Activated CD8-positive, alpha-beta memory T cell treated with anti-CD3 and anti-CD28 coated beads for 36 hours (primary cell): ENCODE results near the gene PDE11A. TPM values are rescaled to one million over a fixed set of nuclear protein-coding genes. Genes with fewer than 3 reads are reported as not detected.

ENCODE experiments used
- CTCF ChIA-PET: fragments of 350-600 bp; sonication (Branson Sonifier 250); formaldehyde crosslinking; loops from one replicate; lab custom pipeline; 2021; ENCODE audit warnings: antibody characterized with exemption; lab: Charles Lee
- POLR2A ChIA-PET: fragments of 350-600 bp; sonication (Branson Sonifier 250); formaldehyde crosslinking; loops from one replicate; lab custom pipeline; 2021; ENCODE audit warnings: antibody characterized with exemption; lab: Charles Lee
- total RNA-seq, 2 experiments: library from RNA; stranded (reverse); gene quantifications; one replicate each; pipeline ENCODE4 v1.2.3, GENCODE V29; 2021

Gene PDE11A
- total RNA-seq, 2 experiments from 2014 or later, result not detected

DNA sequence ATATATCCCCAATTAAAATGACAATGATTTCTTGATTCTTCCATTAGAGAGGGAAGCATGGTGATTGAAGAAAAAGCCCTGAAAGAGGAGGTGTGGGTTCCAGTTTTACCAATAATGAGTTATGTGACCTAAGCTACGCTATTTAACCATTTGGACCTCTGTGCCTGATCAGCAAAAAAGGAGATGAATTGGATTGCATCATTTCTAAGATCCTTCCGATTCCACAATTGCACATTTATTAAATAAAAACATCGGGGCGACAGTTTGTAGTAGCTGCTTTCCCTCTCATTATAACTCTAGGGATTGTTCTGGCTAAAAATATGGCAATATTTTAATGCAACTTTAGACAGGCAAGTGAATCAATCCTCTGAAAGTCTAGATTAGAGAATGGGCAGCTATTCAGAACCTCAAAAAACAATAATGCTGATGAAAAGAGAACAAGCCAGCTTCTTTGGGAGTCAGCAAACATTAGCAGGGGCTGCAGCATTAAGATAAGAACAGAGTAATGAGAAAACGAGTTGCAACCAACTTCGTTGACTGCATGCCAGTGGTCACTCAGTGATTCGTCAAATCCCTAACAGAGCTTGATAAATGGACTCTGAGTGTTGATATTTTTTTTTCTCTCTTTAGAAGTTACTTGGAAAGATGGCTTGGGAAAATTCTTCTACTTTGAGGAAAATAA, 378.8 kb downstream of the PDE11A start:
- CTCF ChIA-PET, result no interaction called here

DNA sequence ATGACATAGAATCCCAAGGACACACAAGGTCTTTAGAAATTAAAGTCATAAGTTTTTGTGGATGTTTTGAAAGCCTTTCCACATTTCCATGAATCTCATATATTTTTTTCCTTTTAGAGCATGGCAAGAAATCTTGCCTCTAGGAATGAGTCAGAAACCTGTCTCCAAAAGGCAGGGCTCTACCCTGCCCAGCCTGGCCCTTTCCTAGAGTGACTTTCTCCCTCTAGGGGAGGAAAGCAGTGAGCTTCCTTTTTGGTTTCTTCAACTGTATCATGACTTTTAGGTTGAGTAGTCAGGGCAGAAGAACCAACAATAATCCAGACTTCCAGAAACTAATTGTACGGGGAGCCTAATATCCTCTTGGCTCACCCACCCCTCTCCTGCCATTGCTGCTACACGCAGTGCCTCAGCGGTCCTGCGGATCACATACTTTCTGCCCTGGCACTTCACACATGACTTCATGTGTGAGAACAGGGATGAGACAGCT, 379.8 kb downstream of the PDE11A start:
- CTCF ChIA-PET, result no interaction called here
- POLR2A ChIA-PET, result no interaction called here

More for the DNA sequence above, 378.8 kb downstream of the PDE11A start:
- POLR2A ChIA-PET, result no interaction called here

DNA sequence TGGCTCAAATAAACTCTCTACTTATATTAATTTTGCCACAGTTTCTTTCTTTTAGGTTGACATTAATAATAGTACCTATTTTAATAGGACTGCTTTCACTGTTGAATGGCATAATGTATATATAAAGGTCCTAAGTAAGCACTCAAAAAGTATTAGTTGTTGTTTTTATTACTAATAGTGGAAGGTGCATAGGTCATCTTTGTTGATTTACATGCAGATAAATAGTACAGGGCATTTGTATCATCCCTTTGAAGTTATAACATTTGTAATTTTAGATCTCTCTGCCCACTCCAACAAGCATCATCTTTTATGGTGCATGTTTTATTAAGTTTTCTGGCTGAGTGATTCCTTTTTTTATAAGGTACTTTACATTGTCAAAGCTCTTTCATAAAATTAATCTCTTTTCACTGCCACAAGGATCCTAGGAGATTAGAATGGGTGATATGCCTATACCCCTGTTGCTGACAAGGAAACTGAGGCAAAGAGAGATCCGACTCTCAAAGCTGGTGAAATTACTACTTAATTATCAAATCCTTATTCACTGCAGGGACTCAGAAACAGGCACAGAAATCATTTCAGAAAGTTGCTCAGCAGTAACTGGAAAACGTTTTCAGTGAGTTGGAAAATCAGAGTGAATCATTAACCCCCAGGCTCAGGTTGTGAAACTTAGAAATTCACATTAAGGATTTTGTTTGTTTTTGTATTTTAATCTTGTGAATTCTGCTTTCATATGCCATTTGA, 380.4 kb downstream of the PDE11A start:
- CTCF ChIA-PET, result no interaction called here
- POLR2A ChIA-PET, result no interaction called here

DNA sequence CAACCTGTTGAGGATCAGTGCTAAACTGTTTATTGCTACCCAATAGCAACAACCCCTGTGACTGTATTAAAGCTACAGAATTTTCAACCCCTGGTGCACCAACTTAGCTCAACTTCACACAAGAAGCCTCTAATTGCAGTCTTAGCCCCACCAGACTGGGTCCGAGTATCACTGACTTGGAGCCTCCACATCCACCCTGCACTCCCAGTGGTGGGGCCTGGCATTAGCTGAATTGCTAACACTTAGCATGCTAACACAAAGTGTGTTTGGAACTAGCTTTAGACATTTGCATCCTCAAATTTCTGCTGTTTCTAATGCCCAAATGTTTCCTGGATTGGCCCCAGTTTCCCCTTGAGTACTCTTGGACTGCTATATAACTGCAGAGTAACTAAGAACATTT, 381.4 kb downstream of the PDE11A start:
- POLR2A ChIA-PET, result no interaction called here

DNA sequence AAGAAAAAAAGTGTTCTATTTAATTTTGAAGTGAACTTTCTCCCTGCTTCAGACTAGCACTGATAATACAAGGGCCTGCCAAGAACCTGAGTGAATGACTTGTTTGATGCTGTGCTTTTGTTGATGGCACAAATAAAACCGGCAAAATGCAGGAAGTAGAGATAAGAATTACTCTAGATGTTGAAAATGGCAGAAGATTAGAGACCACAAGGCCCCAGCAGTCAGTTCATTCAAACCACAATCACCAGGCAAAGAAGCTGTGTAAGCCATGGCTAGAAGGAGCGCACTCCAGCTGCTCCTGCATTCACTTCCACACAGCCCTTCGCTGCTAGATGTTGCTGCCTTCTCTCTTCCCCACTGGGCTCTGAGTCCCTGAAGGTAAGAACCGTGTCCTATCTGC, 383.0 kb downstream of the PDE11A start:
- CTCF ChIA-PET, result no interaction called here

More for the DNA sequence above, 381.4 kb downstream of the PDE11A start:
- CTCF ChIA-PET, result no interaction called here

DNA sequence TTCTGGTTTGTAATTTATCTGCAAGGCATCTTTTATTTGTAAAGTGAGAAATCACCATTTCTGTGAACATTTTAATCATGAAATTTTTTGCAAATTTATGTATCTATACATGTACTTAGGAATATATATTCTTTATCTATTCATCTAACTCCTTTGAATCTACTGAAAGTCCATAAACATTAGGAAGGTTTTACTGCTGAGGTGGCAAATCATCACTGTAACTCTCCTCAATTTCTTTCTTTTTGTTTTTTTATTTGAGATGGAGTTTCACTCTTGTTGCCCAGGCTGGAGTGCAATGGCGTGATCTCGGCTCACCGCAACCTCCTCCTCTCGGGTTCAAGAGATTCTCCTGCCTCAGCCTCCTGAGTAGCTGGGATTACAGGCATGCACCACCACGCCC, 383.7 kb downstream of the PDE11A start:
- ChIA-PET POLR2A (no interaction called here), CTCF (no interaction called here)

More for the DNA sequence above, 383.0 kb downstream of the PDE11A start:
- POLR2A ChIA-PET, result no interaction called here

DNA sequence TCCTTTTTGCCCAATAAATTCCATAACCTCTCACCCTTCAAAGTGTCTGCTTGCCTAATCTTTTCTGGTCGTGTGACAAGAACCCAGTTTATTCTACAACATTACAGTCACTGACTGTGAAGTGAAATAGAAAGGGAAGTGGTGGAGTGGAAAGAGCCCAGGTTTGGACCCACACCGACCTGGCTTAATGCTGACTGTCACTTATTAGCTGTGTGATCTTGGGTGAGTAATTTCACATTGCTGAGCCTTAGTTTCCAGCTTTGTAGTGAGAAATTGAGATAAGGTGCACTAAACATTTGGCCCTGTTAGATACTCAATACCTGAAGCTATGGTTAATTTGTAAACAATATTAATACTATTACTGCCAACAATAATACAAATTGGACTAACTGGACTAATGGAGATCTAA, 388.9 kb downstream of the PDE11A start:
- ChIA-PET POLR2A (no interaction called here), CTCF (no interaction called here)

DNA sequence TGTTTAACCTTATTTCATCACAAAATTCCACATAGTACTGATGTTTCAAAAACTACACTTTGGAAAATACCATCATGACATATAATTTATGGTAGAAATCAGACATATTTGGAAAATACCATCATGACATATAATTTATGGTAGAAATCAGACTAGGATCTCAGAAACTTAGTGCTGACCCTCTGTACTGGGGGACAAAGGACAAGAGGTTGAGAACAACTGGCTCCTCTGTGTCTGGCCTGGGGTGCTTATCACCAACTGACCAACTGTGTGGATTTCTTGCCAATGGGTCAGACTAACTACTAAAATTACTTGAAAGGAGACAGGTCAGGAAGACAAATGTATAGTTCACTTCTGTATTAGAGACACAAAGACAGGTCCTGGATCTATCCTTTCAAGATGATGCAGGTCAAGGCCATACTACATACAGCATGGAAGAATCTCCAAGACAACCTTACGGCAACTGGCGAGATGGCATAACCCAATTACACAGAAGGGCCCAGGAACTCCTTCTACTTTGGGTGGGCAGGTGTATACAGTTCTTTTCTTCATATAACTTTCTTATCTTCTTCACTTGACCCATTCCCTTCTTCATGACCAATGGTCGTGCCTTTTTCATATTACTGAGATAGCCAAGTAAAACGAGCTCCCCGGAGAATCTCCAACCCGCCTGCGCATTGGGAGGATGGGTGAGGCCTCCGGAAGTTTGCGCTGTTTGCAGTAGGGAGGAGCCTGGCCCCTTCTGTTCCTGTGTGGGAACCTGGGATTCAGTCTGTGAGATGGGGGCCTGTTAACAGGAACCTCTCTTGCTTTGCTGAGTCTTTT, 389.5 kb downstream of the PDE11A start:
- CTCF ChIA-PET, result no interaction called here

DNA sequence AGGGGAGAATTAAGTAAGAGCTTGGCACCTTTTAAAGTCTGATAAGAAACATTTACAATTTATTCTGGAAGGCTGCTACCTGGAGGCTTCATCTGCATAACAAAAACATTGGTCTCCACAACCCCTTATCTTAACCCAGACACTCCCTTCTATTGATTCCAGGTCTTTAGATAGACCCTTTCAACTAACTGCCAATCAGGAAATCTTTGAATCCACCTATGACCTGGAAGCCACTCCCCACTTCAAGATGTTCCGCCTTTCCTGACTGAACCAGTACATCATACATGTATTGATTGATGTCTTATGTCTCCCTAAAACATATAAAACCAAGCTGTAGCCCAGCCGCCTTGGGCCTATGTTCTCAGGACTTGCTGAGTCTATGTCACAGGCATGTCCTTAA, 390.6 kb downstream of the PDE11A start:
- POLR2A ChIA-PET, result no interaction called here
- CTCF ChIA-PET, result no interaction called here

More for the DNA sequence above, 389.5 kb downstream of the PDE11A start:
- POLR2A ChIA-PET, result no interaction called here

DNA sequence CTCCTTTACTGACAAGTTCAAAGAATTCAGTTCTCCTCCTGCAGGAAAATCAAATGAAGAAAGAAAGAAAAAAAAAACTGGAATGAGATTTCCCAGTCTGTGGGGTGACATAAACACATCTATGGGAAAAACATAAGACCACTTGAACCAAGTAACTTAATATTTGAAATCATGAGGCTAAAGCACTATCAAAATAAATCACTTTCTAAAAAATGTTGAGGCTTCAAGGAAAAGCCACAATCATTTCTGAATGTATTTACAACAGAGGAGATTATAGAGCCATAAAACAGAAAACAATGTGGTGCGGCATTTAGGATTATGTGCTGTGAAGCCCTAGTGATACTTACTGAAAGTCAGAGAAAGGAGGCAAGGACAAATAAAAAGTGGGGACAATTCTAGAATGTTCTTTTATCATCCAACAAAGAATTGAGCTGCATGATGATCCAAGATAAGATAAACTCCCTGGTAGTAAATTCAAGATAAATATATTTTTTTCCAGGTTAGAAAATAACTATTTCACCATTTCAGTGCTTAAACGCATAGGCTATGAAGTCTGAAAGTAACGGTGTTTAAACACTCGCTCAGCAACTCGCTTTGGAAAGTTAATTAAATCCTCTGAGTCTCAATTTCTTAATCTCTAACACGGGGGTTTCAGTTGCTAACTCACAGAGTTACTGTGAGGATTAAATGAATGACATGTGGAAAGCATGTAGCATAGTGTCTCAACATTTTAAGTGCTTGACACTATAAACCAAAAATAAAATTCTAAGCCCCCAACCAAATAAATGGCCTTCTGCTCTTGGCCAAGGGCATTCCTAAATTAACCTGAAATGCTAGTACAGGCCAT, 391.5 kb downstream of the PDE11A start:
- POLR2A ChIA-PET, result no interaction called here

DNA sequence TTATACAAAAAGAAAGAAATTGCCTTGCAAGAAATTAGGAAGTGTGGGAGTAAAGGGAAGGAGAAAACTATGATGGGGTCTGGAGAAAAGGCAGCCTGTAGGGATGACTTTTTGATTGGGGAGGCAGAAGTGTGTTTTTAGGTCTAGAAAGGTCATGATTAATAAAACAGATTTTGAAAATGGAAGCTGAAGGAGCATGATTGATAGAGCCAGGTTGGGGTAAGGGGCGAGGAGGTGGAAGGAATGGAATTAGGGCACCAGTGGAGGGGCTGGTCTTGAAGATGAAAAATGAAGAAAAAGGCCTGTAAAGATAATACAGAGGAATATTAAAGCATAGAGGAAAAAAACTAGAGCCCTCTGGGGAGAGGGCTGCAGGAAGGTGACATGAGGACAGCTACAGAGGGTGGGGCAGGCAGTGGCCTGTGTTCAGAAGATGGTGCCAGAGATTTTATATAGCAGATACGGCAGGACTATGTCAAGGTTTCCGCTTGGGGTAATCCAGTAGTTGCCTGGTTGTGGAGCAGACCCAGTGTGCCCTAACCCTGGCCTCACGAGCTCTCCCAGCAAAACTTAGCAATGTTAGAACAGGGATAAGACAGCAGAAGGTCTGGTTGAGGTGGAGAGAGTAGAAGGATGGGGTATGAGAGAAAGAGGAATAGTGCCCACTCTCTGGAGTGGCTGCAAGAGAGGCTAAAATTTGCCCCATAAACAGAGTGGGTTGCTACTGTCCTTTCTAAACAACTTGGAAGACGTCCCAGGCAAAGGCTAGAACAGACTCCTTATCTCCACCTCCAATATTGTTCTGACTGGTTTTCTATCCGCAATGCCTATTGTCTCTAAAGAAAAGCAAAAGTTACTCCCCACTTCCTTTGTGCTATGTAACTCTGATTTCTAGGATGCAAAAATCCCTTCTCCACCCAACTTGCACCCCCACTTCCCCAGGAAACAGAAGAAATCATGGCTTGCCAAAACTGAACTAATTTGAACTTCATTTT, 392.7 kb downstream of the PDE11A start:
- CTCF ChIA-PET, result no interaction called here
- POLR2A ChIA-PET, result no interaction called here

More for the DNA sequence above, 391.5 kb downstream of the PDE11A start:
- CTCF ChIA-PET, result no interaction called here

DNA sequence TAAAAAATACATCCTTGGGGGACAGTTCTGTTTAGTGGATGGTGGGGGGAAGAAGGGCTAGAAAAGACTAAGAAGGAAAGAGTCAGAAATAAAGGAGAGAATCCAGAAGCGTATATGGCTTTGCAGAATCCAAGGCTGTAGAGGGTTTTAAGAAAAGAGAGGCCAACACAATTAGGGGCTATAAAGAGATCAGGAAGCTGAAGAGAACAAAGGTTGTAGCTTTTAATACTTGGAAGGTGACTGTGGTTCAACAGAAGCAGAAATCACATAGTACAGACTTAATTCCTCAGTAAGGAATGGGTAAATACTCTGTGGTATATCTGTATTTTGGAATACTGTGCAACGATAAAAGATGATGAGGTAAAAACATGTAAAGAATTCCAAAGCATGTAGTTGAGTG, 393.6 kb downstream of the PDE11A start:
- POLR2A ChIA-PET, result no interaction called here
- CTCF ChIA-PET, result no interaction called here

DNA sequence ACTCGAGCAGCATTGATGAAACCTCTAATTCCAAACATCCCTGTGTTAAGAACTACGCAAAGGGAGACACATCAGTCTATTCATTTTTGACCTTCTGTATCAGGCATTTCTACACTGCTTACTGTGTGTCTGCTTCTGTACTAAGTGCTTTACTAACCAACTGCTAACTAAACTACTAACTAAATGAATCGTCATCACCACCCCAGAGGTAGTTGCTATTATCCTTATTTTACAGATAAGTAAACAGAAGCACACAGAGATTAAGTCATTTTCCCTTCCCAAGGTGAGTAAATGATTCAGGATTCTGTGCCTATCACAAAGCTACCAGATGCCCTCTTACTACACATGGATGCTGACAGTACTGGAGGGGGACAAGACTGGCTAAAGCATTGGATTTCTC, 395.9 kb downstream of the PDE11A start:
- ChIA-PET POLR2A (no interaction called here), CTCF (no interaction called here)

DNA sequence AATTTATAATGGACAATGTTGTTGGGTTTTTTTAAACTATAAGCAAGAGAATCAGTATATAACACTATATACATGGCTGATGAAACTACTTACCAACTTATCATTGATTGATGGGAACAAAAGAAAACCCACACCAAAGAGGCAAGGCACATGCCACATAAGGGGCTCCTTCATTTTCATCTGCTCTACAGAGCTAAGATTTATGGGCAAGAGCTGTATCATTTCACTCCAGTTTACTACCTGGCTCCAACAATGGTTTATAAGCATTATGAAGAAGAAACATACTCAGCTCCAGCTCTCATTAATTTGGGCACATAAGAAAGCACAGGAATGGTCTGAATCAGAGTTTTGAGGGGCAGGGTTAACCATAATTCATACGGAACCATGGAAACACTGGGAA, 396.8 kb downstream of the PDE11A start:
- POLR2A ChIA-PET, result no interaction called here
- CTCF ChIA-PET, result no interaction called here

DNA sequence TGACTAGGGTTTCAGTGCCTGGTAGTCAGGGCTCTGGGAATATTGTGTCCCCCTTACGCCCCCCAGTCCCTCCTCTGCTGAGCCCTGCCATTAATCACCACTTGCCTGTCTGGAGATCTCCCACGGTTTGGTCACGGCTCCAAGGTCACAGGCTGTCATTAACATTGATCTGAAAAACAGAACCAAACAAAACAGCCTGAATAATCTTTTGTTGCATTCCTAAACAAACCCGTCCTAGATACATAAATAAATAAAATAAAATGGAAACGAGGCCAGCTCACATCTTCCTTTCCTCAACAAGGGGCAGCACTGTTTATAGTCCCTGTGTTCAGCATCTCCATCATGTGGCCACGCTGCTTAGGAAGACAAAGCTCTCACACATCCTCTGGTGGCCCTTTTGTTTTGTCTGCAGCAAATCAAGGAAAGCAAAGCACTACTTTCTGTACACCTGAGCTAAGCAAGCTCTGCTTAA, 397.2 kb downstream of the PDE11A start:
- ChIA-PET CTCF (no interaction called here), POLR2A (no interaction called here)

DNA sequence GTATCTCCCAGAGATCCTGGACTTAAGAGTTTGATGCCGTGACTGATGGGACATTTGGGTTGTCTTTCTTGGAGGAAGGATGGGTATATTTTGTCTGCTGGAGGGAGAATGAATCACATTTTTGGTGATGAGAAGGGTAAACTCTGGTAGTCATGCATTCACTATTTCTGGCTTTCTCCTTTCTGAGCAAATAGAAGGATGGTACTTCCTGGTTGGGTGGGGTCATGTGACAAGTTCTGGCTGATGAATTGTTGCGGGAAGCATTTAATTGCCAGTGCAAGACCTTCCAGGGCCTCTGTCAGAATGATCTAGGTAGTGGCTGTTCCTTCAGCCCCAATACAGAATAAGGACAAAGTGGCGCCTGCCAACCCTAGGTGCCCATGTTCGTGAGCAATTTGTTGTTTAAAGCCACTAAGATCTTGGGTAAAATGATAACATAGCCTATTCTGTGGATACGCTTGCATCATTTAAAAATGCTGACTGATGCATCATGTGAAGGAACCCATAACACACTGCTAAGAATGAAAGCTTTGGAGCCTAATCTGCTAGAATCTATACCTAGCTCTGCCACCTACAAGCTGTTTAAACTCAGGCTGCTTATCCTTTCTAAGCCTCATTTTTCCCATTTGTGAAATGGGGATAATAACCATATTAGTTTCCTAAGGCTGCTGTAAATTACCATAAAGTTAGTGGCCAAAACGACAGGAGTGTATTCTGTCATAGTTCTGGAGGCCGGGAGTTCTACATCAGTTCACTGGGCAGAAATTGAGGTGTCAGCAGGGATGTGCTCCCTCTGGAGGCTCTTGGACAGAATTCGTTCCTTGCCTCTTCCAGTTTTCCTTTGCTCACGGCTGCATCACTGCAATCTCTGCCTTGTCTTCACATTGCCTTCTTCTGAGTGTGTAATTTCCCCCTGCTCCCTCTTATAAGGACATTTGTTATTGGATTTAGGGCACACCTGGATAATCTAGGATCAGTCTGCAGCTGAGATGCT, 398.7 kb downstream of the PDE11A start:
- CTCF ChIA-PET, result no interaction called here
- POLR2A ChIA-PET, result no interaction called here

DNA sequence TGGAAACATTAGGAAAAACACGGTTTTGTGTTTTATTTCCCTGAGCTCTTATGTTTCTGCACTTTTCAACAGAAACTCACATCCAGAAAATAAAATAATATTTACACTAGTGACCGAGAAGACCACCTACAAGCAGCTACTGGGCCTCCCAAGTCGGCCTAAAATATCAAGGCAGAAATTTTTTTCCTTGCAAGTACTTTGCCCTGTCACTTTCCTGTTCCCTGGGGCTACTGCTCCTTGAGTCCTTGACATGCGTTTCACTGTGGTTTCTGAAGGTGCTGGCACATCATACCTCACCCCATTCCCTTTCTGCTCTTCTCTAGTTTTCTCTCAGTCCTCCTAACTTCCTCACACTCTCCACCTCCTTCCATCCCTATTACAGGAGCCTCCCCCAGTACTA, 400.9 kb downstream of the PDE11A start:
- ChIA-PET POLR2A (no interaction called here), CTCF (interaction anchor here (0.8 kb wide), 1 partner anchor 312 kb away, joined by 4 read pairs; no protein-coding TSS in a partner anchor)
